Activated T-helper 2 cell treated with anti-CD3 and anti-CD28 coated beads, Interferon-gamma antibody, Interleukin-2, Interleukin-4, amounts not matched to agents 10 μg/mL and 5 μg/mL and 100 μg/mL, durations not matched to agents 14 hours and 24 hours and 36 hours (primary cell): Measurements from ENCODE around the gene SAT1. TPM values are rescaled to one million over a fixed set of nuclear protein-coding genes. Genes with fewer than 3 reads are reported as not detected.
A peak's percentile ranks its signal among the peaks of the same experiment; 100 is the strongest.
"Not testable (repeated sequence)": the region's sequence is repeated elsewhere in the genome, so short reads cannot be mapped to it uniquely, and the experiment has no call there.

Experiments used
- DNase-seq: peaks from one replicate; pipeline ENCODE4 v3.0.0; 2021; ENCODE audit warnings: low spot score
- H3K27ac Mint-ChIP-seq: one replicate; pipeline ENCODE4 v1.8.0; 2021; ENCODE audit warnings: mixed read lengths
- H3K27me3 Mint-ChIP-seq: one replicate; pipeline ENCODE4 v1.8.0; 2021; ENCODE audit warnings: low read depth, mixed read lengths
- H3K36me3 Mint-ChIP-seq: one replicate; pipeline ENCODE4 v1.8.0; 2021; ENCODE audit warnings: low read depth, mixed read lengths
- H3K4me1 Mint-ChIP-seq: one replicate; pipeline ENCODE4 v1.8.0; 2021; ENCODE audit warnings: low read depth, mixed read lengths
- H3K4me3 Mint-ChIP-seq: one replicate; pipeline ENCODE4 v1.8.0; 2021; ENCODE audit warnings: low read depth, mild to moderate bottlenecking, moderate library complexity, mixed read lengths
- H3K9me3 Mint-ChIP-seq: one replicate; pipeline ENCODE4 v1.8.0; 2021; ENCODE audit warnings: mixed read lengths
- intact Hi-C: fragments of 100-400 bp; cut with micrococcal nuclease; formaldehyde crosslinking; loops from one replicate; pipeline ENCODE4 v1.15.1; 2023
- total RNA-seq: library from RNA; stranded (reverse); gene quantifications from 2 replicates; pipeline ENCODE4 v1.2.3, GENCODE V29; 2022

Gene SAT1
- 76.7 and 78.8 TPM in 2 replicates for total RNA-seq

DNA sequence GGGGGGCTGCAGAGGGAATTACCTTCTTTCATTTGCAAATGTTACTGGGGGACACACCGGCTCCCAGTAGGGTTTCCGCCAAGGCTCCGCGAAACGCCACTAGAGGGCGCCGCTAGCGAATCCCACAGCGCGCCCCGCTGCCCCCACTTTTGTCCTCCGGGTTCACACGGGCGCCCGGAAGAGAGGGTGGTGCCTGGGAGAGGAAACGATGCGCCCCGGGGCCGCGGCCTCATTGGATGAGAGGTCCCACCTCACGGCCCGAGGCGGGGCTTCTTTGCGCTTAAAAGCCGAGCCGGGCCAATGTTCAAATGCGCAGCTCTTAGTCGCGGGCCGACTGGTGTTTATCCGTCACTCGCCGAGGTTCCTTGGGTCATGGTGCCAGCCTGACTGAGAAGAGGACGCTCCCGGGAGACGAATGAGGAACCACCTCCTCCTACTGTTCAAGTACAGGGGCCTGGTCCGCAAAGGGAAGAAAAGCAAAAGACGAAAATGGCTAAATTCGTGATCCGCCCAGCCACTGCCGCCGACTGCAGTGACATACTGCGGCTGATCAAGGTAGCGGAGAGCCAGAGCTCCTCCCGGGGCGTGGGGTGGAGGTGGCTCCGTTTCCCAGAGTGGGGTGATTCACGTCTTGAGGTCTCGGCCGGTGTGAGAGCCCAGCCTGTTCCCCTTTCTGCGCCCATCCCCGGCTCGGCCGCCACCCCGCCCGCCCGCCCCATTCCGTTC lies at the start of gene SAT1:
Gene SAT1, plus strand, starts transcription at position 311 of the 726 bp plus-strand sequence. Its CDS starts 179 bp downstream, at position 490.
- intact Hi-C loops: loop anchor here (1.0 to 5.0 kb wide), 5 partner anchors 27 to 369 kb away; partner anchors contain the start of genes ACOT9, APOO and EIF2S3
- H3K9me3 Mint-ChIP-seq: no peaks in the 10 kb centered on the region
- peak within 1 kb of the TSS; percentile 90 for H3K4me3 Mint-ChIP-seq
- peak; percentile 90 for DNase-seq
- H3K27ac Mint-ChIP-seq: peak within 1 kb of the TSS; percentile 96
- peaks cover 29% of the 10 kb centered on the region for H3K36me3 Mint-ChIP-seq
- H3K27me3 Mint-ChIP-seq: no peaks in the 10 kb centered on the region
- H3K4me1 Mint-ChIP-seq: peaks cover 31% of the 10 kb centered on the region

DNA sequence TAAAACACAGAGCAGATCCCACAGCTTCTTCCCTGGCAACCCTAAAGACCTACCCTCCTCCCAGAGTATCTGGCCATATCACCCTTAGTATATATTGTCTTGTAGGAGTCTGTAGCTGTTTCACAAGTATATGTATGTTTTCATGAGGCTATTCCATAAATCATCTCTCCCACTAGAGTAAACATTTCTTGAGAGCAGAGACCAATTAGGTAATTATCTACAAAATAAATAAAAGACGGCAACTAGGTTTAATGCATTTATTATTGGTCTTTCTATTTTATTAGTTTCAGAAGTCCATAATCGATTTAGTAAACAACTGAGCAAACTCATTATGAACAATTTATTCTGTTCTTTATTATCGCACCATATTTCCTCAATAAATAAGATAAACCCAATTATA lies 46.9 kb upstream of the SAT1 start:
- no peak for DNase-seq
- intact Hi-C loops: no loop called here
- peak overlapping the region; percentile 38 for H3K27ac Mint-ChIP-seq
- peaks cover 32% of the 10 kb centered on the region for H3K36me3 Mint-ChIP-seq
- H3K4me3 Mint-ChIP-seq: no peak overlapping the region
- H3K9me3 Mint-ChIP-seq: no peaks in the 10 kb centered on the region
- no peaks in the 10 kb centered on the region for H3K27me3 Mint-ChIP-seq
- peaks cover 33% of the 10 kb centered on the region for H3K4me1 Mint-ChIP-seq

DNA sequence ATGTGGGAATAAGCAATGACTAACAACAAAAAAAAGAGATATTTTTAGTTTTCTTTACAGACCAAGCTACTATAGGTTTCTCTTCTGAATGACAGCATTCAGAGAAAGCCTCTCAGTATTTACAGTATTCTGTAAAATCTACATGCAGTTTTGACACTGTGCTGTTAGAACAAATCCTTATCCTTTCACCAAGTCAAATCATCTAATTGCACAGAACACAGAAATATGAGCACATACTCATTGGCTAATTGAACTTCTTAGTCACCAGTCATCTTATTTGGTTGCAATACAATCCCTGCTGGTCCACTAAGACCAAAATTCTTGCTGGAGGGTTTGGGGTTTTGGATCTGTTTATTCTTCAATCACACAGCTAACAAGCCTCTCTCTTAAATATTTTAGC lies 45.6 kb upstream of the SAT1 start:
- Mint-ChIP-seq H3K27me3 (no peaks in the 10 kb centered on the region), H3K4me1 (peaks cover 28% of the 10 kb centered on the region), H3K36me3 (peaks cover 27% of the 10 kb centered on the region), H3K4me3 (no peak overlapping the region), H3K27ac (no peak overlapping the region), H3K9me3 (no peaks in the 10 kb centered on the region)
- intact Hi-C loops: no loop called here
- no peak for DNase-seq

DNA sequence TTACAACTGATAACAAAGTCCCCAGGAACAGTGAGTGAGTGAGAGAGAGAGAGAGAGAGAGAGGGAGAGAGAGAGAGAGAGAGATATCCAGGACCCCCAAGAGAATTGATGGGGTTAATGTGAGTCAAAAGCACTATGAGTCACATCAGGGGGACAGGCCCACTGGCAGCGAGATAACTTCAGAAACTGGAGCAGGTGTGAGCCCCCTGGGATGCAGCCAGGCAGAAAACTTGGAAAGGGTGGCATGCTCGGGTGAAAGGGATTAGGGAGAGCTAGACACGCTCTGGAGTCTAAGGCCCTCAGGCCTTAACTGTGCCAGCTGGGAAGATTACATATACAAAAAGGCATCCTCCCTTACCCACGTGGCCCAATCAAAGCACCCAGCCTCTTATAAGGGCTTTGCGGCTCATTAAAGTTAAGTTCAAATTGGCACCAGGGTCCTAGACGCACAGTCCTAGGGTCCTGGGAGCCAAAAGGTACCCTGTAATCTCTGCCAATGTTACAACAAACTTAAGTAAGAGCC lies 40.7 kb upstream of the SAT1 start:
- Mint-ChIP-seq H3K4me3 (peak overlapping the region; percentile 94), H3K27me3 (no peaks in the 10 kb centered on the region), H3K9me3 (no peaks in the 10 kb centered on the region), H3K4me1 (peaks cover 19% of the 10 kb centered on the region), H3K36me3 (peaks cover 17% of the 10 kb centered on the region), H3K27ac (peak overlapping the region; percentile 90)
- no peak for DNase-seq
- intact Hi-C loops: loop anchor here (2.0 to 10.0 kb wide), 5 partner anchors 41 to 410 kb away; partner anchors contain the start of genes EIF2S3, KLHL15, PRDX4 and SAT1

DNA sequence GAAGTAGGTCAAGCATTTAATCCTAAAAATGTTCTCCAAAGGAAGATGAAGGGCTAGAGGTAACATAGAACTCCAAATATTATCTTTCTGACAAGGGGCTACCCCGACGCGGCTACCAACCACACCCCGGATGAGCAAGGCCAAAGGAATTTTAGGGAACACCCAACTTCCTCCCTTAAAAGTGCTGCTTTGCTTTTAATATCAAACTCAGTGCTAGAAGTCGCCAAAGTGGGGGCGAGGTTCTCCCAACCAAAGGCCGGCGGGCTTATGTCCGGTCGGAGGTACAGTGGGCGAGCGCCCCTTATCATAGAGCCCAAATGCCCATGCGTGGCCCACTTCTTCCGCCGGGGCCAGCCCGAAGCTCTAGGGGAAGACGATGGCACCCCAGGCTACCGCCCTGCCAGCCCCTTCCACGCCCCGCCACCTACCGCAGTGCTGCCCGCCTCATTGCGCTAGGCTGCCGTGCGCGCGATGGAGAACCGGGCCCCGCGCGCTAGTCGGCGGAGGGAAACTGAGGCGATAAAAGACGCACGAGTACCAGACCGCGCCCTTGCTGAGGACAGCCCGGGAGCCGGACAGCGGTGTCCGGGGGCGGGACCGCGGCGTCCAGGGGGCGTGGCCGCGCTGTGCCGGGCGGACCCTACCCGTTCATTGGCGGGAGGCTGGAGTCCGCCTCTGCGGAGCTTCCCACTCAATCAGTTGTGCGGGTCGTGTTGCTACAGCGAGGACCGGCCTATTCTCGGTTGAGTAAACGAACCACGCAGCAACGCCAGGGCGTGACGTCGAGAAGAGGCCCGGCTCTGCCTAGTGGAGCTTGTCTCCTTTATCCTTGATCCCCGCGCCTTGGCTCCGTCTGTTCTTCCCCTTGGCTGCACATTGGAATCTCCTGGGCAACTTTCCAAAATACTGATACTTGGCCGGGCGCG lies 40.0 kb upstream of the SAT1 start, which contains the start of gene ACOT9:
Gene ACOT9, minus strand, starts transcription at position 580 of the 926 bp plus-strand sequence. Its CDS starts 132 bp downstream, at position 448.
- peak within 1 kb of the TSS; percentile 94 for H3K4me3 Mint-ChIP-seq
- H3K9me3 Mint-ChIP-seq: no peaks in the 10 kb centered on the region
- peaks cover 19% of the 10 kb centered on the region for H3K4me1 Mint-ChIP-seq
- intact Hi-C loops: loop anchor here (1.0 to 10.0 kb wide), 6 partner anchors 11 to 409 kb away; partner anchors contain the start of genes EIF2S3, KLHL15, PRDX4 and SAT1
- H3K27me3 Mint-ChIP-seq: no peaks in the 10 kb centered on the region
- H3K36me3 Mint-ChIP-seq: peaks cover 17% of the 10 kb centered on the region
- peak within 1 kb of the TSS; percentile 90 for H3K27ac Mint-ChIP-seq
- DNase-seq: peak; percentile 75

DNA sequence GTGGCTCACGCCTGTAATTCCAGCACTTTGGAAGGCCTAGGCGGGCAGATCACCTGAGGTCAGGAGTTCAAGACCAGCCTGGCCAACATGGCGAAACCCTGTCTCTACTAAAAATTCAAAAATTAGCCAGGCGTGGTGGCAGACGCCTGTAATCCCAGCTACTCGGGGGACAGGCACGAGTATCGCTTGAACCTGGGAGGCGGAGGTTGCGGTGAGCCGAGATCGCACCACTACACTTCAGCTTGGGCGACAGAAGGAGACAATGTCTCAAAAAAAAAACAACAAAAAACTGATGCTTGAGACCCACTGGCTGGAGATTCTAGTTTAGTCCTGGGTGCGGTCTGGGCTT lies 39.4 kb upstream of the SAT1 start:
- Mint-ChIP-seq H3K4me1 (peaks cover 19% of the 10 kb centered on the region), H3K27ac (peak overlapping the region; percentile 83), H3K4me3 (peak overlapping the region; percentile 94), H3K36me3 (peaks cover 17% of the 10 kb centered on the region)
- intact Hi-C loops: loop anchor here (1.0 to 10.0 kb wide), 6 partner anchors 11 to 409 kb away; partner anchors contain the start of genes EIF2S3, KLHL15, PRDX4 and SAT1
- DNase-seq, H3K27me3 Mint-ChIP-seq, H3K9me3 Mint-ChIP-seq: not testable (repeated sequence)

DNA sequence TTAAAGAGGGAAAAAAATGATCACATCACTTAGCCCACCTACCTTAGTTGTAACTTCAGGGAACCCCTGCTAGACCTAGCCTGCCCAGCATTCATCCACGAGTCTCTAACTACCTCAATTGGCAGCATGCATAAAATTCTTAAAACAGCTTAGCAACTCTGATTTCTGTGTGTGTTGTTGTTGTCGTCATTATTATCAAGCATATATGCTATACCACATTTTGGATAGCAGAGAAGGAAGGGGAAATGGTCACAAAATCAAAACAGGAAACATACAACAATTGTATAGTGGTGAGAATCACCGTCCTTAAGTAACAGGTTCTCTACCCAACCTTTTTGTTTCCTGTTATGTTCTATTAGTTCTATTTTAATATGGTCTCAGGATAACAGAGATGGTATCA lies 37.2 kb upstream of the SAT1 start:
- peaks cover 5% of the 10 kb centered on the region for H3K36me3 Mint-ChIP-seq
- intact Hi-C loops: loop anchor here (10.0 kb wide), 1 partner anchor 279 kb away; the partner anchor contains the start of gene KLHL15
- DNase-seq: no peak
- H3K9me3 Mint-ChIP-seq: no peaks in the 10 kb centered on the region
- peaks cover 13% of the 10 kb centered on the region for H3K4me1 Mint-ChIP-seq
- H3K4me3 Mint-ChIP-seq: no peak overlapping the region
- H3K27ac Mint-ChIP-seq: peak overlapping the region; percentile 35
- no peaks in the 10 kb centered on the region for H3K27me3 Mint-ChIP-seq

DNA sequence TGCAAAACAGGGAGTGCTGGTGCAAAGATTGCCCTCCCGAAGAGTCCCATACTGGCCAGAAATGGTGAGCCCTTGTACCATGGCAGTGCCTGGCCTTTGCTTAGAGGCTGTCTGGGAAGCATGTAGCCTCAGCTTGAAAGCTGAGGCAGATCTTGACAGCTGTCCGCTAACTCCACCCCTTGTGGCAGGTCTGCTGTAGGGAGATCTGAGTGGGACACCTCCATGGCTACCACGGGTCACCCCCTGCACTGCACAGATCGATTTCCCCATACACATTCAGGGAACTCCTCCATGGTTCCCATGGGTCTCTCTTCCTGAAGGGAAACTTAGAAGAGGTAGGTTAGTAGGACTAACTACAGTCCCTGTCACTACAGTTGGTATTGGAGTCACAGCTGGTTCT lies 33.8 kb upstream of the SAT1 start:
- Mint-ChIP-seq H3K4me1 (peaks cover 10% of the 10 kb centered on the region), H3K4me3 (no peak overlapping the region), H3K9me3 (no peaks in the 10 kb centered on the region), H3K27me3 (no peaks in the 10 kb centered on the region), H3K36me3 (no peaks in the 10 kb centered on the region), H3K27ac (no peak overlapping the region)
- no peak for DNase-seq
- intact Hi-C loops: loop anchor here (10.0 kb wide), 1 partner anchor 276 kb away; the partner anchor contains the start of gene KLHL15

DNA sequence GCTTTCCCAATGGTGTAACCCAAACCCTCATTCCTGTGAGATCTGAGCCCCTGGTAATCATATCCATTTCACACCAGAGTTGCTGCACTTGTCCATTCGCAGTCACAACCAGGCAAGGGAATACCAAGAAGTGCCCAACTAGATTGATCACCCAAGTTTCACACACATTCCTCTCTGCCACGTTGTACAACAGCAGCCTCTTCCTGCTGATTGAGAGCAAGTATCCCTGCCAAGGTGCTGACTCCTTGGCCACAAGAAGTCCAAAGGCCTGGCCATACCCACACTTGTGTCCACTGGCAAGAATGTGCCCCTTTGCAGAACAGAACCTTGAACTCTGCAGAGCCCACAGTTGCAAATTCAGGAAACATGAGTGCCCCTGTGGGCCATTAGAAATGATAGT lies 33.4 kb upstream of the SAT1 start:
- no peak overlapping the region for H3K4me3 Mint-ChIP-seq
- no peak for DNase-seq
- peaks cover 8% of the 10 kb centered on the region for H3K4me1 Mint-ChIP-seq
- H3K9me3 Mint-ChIP-seq: no peaks in the 10 kb centered on the region
- no peak overlapping the region for H3K27ac Mint-ChIP-seq
- H3K36me3 Mint-ChIP-seq: no peaks in the 10 kb centered on the region
- no peaks in the 10 kb centered on the region for H3K27me3 Mint-ChIP-seq
- intact Hi-C loops: loop anchor here (10.0 kb wide), 1 partner anchor 275 kb away; the partner anchor contains the start of gene KLHL15

DNA sequence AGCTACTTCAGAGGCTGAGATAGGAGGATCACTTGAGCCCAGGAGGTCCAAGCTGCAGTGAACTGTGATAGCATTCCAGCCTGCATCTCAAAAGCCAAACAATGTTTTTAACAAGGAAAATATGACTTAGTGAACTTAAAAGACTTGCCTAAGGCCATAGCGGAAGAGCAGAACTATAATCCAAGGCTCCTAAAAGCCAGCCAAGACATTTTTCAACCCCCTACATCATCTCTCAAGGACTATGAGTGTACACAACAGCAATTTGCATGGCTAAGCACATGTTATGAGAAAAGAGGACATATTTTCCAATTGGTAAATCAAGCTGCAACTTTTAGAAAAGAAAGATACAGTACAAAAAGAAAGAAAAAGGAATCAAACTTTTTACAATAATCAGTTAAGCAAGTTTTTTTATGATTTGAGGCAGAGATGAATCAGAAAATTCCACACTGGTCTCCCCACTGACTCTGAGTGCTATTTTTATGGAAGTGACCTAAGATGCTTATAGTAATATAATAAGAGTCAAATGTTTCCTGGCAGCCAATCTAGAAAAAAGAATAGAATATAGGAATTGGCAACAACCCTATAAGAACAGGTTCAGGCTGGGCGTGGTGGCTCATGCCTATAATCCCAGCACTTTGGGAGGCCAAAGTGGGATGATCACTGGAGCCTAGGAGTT lies 30.1 kb upstream of the SAT1 start:
- Mint-ChIP-seq H3K36me3 (no peaks in the 10 kb centered on the region), H3K4me1 (peaks cover 5% of the 10 kb centered on the region), H3K4me3 (no peak overlapping the region), H3K27ac (no peak overlapping the region), H3K9me3 (no peaks in the 10 kb centered on the region), H3K27me3 (no peaks in the 10 kb centered on the region)
- intact Hi-C loops: no loop called here
- DNase-seq: no peak

DNA sequence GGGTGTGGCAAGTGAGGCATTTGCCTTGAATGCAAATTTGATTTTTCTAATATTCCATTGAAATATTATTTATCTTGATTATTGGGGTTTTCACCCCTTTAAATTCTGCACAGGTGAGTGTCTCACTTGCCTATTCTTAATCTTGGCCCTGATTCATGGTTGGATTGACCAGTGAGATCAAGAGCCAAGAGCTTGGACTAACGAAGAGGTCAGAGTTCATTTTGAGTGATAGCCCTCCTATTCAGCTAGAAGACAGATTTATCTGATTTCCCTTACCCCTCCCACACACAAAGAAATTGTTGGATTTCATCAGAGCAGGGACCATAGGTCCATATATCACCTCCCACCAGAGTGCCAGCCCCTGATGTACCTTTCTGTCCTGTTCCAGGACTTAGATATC lies 28.3 kb upstream of the SAT1 start:
- intact Hi-C loops: no loop called here
- no peak overlapping the region for H3K4me3 Mint-ChIP-seq
- H3K27me3 Mint-ChIP-seq: no peaks in the 10 kb centered on the region
- H3K9me3 Mint-ChIP-seq: no peaks in the 10 kb centered on the region
- H3K4me1 Mint-ChIP-seq: peaks cover 5% of the 10 kb centered on the region
- H3K36me3 Mint-ChIP-seq: no peaks in the 10 kb centered on the region
- no peak overlapping the region for H3K27ac Mint-ChIP-seq
- DNase-seq: no peak

DNA sequence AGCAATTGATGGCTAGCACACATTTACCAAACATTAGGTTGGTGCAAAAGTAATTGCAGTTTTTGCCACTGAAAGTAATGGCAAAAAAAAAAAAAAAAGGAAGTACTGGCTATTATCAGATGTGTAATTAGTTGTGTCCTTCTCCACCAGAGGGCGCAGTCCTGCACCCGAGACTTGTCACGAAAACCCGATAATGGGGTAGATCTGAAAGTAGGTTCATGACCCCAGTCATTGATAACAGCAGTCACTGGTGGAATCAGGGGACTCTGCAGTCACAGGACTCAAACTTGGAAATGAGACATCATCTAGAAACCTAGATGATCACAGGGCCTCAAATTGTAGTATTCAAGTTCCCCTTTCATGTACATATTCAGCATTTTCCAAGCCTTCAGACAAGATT lies 26.8 kb upstream of the SAT1 start:
- Mint-ChIP-seq H3K9me3 (no peaks in the 10 kb centered on the region), H3K27ac (no peak overlapping the region), H3K4me3 (no peak overlapping the region), H3K4me1 (peaks cover 5% of the 10 kb centered on the region), H3K27me3 (no peaks in the 10 kb centered on the region), H3K36me3 (no peaks in the 10 kb centered on the region)
- peak; percentile 55 for DNase-seq
- intact Hi-C loops: loop anchor here (1.0 kb wide), 3 partner anchors 24 to 146 kb away; no protein-coding TSS in a partner anchor
